Activated naive CD4-positive, alpha-beta T cell treated with Interleukin-2 at 50 U/mL for 16 hours (primary cell): ENCODE results near the gene ZSCAN21.

Source experiments
- DNase-seq: peaks from one replicate; pipeline ENCODE4 v3.0.0-alpha.2; 2020

ZSCAN21 gene

GRCh38 chr7:100101016-100101862 is 51.7 kb downstream of the ZSCAN21 start, which contains the start of the genes AP4M1 and MCM7:
AP4M1 (plus strand) TSS chr7:100101643; CDS start chr7:100101715, 72 bp downstream.
MCM7 (minus strand) TSS chr7:100101397; CDS start chr7:100101294, 103 bp downstream.
- DNase-seq, result peak; percentile 98

- no peak for DNase-seq
These were observed 53.6 kb downstream of the ZSCAN21 start for GRCh38 chr7:100102950-100103840.

GRCh38 chr7:100105534-100105933 is 56.0 kb downstream of the ZSCAN21 start:
- no peak for DNase-seq

GRCh38 chr7:100106633-100107032 is 57.1 kb downstream of the ZSCAN21 start:
- DNase-seq, result no peak

- no peak for DNase-seq
These were observed 57.7 kb downstream of the ZSCAN21 start for GRCh38 chr7:100107125-100107737.

DNA sequence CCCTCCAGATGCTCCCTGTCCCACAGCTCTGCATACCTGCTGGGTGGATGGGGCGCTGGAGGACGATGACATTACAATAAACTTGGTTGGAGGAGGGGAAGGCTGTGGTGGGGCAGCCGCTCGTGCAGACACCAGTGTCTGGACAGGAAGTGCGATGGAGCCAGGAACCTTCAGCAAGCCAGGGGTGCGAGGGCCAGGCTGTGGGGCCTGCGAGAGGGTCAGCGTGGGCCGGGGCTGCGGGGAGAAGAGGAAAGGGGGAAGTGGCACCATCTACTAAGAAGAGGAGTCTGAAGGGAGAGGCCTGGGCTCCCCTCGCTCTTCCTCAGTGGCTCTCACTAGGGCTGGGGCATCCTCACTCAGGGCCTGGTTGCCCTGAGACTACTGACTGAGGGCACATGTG is 58.3 kb downstream of the ZSCAN21 start:
- DNase-seq, result no peak

DNA sequence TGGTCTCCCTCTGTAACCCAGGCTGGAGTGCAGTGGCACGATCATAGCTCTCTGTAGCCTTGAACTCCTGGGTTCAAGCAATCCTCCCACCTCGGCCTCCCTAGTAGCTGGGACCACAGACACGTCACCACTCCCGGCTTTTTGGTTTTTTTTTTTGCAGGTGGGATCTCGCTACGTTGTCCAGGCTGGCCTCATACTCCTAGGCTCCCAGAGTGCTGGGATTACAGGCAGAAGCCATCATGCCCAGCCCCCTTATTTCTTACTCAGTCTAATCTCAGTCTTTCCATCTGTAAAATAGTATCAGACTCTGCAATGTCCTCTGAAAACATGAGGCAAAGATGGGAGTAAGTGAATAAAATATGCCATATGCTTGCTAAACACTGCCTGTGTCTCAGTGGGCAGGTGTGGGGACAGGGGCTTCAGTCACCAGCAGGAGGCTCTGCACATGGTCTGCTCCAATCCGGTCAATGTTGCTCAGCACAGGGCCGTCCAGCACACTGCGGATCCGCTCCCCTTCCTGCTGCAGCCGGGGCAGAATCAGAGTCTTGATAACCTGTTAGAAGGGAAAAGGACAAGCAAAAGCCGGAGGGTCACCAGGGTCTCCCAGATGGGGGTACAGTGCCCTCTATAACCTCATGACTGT is 60.1 kb downstream of the ZSCAN21 start:
- no peak for DNase-seq

DNA sequence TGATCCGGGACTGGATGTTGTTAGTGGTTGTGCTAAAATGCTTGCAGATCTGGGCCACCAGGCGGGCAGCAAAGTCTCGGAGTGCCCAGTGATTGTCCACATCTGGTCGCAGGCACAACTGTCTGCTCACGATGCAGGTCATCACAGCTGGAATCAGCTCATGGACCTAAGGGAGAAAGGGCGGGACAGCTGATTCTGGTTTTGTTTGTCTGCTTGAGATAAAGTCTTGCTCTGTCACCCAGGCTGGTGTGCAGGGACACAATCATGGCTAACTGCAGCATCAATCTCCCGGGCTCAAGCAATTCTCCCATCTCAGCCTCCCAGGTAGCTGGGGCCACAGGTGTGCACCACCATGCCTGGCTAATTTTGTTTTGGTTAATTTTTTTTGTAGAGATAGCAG is 61.6 kb downstream of the ZSCAN21 start:
- no peak for DNase-seq

- no peak for DNase-seq
These were observed 62.3 kb downstream of the ZSCAN21 start for GRCh38 chr7:100111914-100112313.
